GM19035 (cell line): ENCODE data around the gene TIMM13.

Source experiments
- ATAC-seq: cut with Tn5 transposase; IDR thresholded peaks from one replicate; pipeline ENCODE4 v1.9.1; 2021; ENCODE audit not compliant: unreplicated experiment

Gene TIMM13

DNA sequence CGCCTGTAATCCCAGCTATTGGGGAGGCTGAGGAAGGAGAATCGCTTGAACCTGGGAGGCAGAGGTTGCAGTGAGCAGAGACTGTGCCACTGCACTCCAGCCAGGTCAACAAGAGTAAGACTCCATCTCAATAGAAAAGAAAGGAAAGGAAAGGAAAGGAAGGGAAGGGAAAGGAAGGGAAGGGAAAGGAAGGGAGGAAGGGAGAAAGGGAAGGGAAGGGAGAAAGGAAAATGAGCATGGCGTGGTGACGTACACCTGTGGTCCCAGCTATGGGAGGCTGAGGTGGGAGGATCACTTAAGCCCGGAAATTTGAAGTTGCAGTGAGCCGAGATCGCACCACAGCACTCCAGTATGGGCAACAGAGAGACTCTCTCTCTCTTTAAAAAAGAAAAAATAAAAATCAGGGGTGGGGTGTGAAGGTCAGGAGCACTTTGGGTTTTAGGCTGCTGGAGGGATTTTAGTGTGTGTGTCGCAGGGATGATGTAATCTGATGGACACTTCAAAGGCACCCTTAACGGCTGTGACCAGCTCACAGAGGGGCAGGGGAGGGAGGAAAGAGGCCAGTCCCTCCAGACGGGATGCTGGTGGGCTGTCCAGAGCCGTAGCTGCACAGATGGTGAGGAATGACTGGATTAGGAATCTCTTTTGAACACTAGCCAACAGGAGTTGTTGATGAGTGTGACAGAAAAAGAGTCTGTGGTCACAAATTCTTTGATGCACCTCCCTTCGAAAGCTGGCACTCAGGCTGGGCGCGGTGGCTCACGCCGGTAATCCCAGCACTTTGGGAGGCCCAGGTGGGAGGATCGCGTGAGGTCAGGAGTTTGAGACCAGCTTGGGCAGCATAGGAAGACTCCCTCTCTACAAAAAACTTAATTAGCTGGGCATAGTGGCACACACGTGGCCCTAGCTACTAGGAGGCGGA, 39.8 kb downstream of the TIMM13 start:
- no peak for ATAC-seq

DNA sequence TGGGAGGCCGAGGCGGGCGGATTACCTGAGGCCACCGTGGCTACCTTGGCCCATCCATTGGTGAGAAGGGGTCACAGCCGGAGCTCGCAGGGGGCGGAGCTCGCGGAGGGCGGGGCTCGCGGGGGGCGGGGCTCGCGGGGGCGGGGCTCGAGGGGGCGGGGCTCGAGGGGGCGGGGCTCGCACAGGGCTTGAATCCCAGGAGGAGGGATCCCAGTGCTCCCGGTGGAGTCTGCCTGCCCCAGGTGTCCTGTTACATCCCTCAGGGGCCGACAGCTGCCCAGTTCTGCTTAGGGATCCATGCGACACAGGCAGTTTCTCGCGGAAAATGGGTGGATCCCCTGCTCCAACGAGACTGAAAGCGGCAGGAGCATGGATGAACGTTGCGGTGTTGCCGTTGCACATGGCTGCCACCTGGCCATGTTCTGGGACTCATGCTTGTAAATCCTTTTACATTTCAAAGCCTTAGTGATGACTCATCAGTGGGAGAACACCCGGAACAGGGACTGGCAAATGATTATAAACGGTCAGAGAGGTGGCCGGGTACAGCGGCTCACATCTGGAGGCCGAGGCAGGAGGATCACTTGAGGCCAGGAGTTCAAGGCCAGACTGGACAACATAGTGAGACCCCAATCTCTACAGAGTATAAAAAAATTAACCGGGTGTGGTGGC, 42.2 kb downstream of the TIMM13 start:
- no peak for ATAC-seq

DNA sequence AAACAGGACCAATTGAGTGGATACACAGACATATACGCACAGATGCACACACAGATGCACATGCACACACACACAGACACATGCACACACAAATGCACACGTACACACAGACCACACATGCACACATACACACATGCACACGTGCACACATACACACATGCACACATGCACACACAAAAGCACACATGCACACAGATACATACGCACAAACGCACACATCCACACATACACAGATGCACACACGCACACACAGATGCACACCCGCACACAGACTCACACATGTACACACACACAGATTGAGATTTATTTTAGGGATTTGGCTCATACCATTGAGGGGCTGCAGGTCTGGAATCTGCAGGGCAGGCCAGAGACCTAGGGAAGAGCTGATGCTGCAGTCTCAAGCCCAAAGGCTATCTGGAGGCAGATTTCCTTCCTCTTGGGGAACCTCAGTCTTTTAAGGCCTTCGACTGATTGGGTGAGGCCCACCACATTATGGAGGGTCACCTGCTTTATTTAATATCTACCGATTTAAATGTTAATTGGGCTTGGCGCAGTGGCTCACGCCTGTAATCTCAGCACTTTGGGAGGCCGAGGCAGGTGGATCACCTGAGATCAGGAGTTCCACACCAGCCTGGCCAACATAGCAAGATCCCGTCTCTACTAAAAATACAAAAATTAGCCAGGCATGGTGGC, 44.7 kb downstream of the TIMM13 start:
- ATAC-seq: no peak

DNA sequence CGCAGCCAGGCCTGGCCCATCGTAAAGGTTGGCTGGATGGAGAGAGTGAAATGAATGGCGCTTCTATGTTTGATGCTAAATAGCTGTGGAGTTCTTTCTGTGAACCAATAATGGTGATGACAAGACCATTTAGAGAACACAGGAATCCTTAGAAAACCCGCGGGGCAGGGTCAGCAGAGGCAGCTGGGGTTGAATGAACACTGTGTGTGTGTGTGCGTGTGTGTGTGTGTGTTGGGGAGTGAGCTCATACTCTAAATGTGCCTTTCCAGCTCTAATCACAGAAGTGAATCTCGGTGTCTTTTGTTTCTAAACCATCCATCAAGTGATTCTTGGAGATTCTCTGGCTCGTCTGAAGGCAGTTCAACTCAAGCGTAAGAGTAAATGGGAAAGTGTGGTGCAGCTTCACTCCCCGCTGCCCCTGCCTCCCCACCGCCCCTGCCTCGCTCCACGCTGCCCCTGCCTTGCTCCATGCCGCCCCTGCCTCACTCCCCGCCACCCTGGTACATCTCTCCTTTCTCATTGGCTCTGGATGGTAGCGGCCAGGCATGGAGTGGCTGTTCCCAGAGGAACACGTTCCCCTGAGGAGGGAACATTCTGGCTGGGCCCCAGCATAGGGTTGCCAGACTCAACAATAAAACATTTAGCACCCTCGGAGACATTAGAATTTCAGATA, 46.1 kb downstream of the TIMM13 start:
- no peak for ATAC-seq

DNA sequence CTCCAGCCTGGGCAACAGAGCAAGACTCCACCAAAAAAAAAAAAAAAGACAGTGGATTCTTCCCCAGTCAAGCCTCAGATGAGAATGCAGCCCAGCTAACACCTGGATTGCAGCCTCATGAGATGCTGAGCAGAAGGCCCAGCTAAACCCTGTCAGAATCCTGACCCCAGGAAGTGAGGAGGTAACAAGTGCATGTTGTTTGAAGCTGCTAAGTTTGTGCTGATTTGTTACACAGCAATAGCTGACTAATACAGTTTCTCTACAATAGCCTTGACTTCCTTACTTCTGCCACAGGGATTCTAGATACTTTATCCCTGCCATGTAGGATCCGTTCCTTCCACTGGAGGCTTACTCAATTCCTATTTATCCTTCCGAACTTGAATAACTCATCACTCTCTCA, 46.8 kb downstream of the TIMM13 start:
- ATAC-seq: no peak

DNA sequence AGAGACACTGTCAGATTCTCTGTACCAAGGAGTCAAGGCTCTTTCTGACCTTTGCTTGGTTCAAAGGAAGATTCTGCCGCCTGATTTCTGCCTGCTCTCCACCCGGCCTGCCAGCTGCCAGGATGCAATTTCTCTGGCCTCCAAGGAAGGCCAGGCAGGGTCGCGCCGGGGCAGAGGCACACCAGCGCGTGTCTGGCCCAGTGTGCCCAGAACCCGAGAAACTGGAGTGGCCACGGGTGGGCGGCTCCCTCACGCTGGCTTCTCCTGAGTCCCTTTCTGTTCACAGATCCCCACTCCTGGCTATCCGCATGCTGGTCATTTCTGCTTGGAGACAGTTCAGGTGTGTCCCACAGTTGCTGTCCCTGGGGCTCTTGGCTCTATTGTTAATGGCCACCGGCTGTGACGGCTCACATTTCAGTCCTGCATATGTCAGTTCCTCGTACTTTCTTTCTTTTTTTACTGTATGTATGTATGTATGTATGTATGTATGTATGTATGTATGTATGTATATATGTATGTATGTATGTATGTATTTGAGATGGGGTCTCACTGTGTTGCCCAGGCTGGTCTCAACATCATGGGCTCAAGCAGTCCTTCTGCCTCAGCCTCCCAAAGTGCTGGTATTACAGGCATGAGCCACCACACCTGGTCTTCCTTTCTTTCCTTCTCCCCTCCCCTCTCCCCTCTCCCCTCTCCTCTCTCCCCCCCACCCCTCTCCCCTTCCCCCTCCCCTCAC, 50.4 kb downstream of the TIMM13 start:
- no peak for ATAC-seq
